Loucy (cell line): ENCODE results near the gene PTGR3.

ENCODE experiments used
- H2AFZ ChIP-seq: fragments of 200-600 bp; sonication (generic); 2 replicates; pipeline ENCODE4 v1.6.0; 2016; ENCODE audit warnings: antibody characterized with exemption, mild to moderate bottlenecking, low read length, moderate library complexity
- H3F3A ChIP-seq: fragments of 200-600 bp; 2 replicates; pipeline ENCODE4 v1.6.0; 2016; ENCODE audit warnings: antibody characterized with exemption, low read depth, mild to moderate bottlenecking
- H3K27me3 ChIP-seq: fragments of 200-600 bp; sonication (generic); 2 replicates; pipeline ENCODE4 v1.6.1; 2014; ENCODE audit warnings: low read length, mild to moderate bottlenecking; ENCODE audit not compliant: insufficient read depth, poor library complexity, severe bottlenecking
- H3K36me3 ChIP-seq: fragments of 200-600 bp; sonication (generic); 2 replicates; pipeline ENCODE4 v1.6.1; 2016; ENCODE audit warnings: low read length; ENCODE audit not compliant: insufficient read depth
- H3K4me1 ChIP-seq: fragments of 200-600 bp; sonication (generic); 2 replicates; pipeline ENCODE4 v1.5.1; 2014; ENCODE audit warnings: low read length, mild to moderate bottlenecking; ENCODE audit not compliant: insufficient read depth, poor library complexity, severe bottlenecking
- H3K4me2 ChIP-seq: fragments of 200-600 bp; sonication (generic); 2 replicates; pipeline ENCODE4 v1.6.0; 2014; ENCODE audit warnings: antibody characterized with exemption, low read length, low read depth, mild to moderate bottlenecking; ENCODE audit not compliant: poor library complexity, severe bottlenecking
- H3K4me3 ChIP-seq: fragments of 200-600 bp; sonication (generic); 2 replicates; pipeline ENCODE4 v1.5.1; 2014; ENCODE audit warnings: low read length, mild to moderate bottlenecking, mixed read lengths; ENCODE audit not compliant: poor library complexity, severe bottlenecking
- H3K79me2 ChIP-seq: fragments of 200-600 bp; sonication (generic); 2 replicates; pipeline ENCODE4 v1.6.1; 2014; ENCODE audit warnings: low read length; ENCODE audit not compliant: insufficient read depth
- H3K9ac ChIP-seq: fragments of 200-600 bp; sonication (generic); 2 replicates; pipeline ENCODE4 v1.6.0; 2014; ENCODE audit warnings: mild to moderate bottlenecking, low read depth, low read length, moderate library complexity; ENCODE audit not compliant: poor library complexity, severe bottlenecking
- H3K9me2 ChIP-seq: fragments of 200-600 bp; sonication (generic); replicated peaks from 2 replicates; pipeline ENCODE4 v1.6.1; 2016; ENCODE audit warnings: low read depth, low read length, mixed read lengths
- H3K9me3 ChIP-seq: fragments of 200-600 bp; sonication (generic); 2 replicates; pipeline ENCODE4 v1.6.1; 2014; ENCODE audit warnings: mild to moderate bottlenecking, antibody characterized with exemption, low read length, low read depth; ENCODE audit not compliant: insufficient read depth
- H4K20me1 ChIP-seq: fragments of 200-600 bp; sonication (generic); 2 replicates; pipeline ENCODE4 v1.6.0; 2014; ENCODE audit warnings: antibody characterized with exemption, low read length, mild to moderate bottlenecking; ENCODE audit not compliant: insufficient read depth, poor library complexity, severe bottlenecking
- CTCF ChIP-seq: fragments of 200-600 bp; sonication (generic); conservative IDR thresholded peaks from 2 replicates; pipeline ENCODE4 v1.5.1; 2014; ENCODE audit warnings: mild to moderate bottlenecking, antibody characterized with exemption, low read length
- EZH2phosphoT487 ChIP-seq: fragments of 200-600 bp; IDR thresholded peaks from 2 replicates; pipeline ENCODE4 v1.6.1; 2018; ENCODE audit warnings: antibody characterized with exemption, mild to moderate bottlenecking, moderate library complexity, borderline replicate concordance

Gene PTGR3

DNA sequence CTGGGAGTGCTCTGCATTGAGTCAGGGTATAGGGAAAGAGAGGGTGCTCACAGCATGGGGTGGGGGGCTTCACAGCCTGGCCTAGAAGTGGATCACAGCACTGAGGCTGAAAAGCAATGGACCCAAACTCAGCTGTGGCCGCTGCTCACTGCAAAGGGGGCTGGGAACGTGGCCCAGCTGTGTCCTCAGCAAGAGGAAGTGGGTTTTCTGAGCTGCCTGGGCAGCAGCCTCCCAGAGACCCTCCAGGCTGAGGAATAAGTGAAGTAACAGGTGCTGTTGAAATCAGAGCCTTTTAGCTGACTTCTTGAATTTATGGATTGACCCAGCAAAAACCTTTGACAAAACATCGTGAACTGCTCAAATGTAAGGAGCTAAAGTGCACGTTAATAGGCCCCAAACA, 35.2 kb downstream of the PTGR3 start:
- H3F3A ChIP-seq, result no peaks in the 10 kb centered on the region
- H3K4me3 ChIP-seq, result no peak overlapping the region
- H3K9me2 ChIP-seq, result no peaks in the 10 kb centered on the region
- no peaks in the 10 kb centered on the region for H3K36me3 ChIP-seq
- H3K9me3 ChIP-seq, result no peaks in the 10 kb centered on the region
- H3K4me1 ChIP-seq, result peaks cover 19% of the 10 kb centered on the region
- H2AFZ ChIP-seq, result no peak overlapping the region; the same call in 1 of the 2 replicates
- no peak for TF ChIP-seq CTCF
- TF ChIP-seq EZH2phosphoT487, result no peak
- no peaks in the 10 kb centered on the region for H3K79me2 ChIP-seq
- H3K9ac ChIP-seq, result no peak overlapping the region
- H3K4me2 ChIP-seq, result peak overlapping the region; percentile 52
- no peaks in the 10 kb centered on the region for H4K20me1 ChIP-seq
- H3K27me3 ChIP-seq, result no peaks in the 10 kb centered on the region

- Histone ChIP-seq H2AFZ (no peak overlapping the region), H4K20me1 (no peaks in the 10 kb centered on the region), H3K9me3 (no peaks in the 10 kb centered on the region), H3K79me2 (no peaks in the 10 kb centered on the region), H3K27me3 (no peaks in the 10 kb centered on the region), H3K4me2 (no peak overlapping the region), H3K36me3 (no peaks in the 10 kb centered on the region), H3K4me1 (peaks cover 19% of the 10 kb centered on the region), H3K4me3 (no peak overlapping the region), H3K9me2 (no peaks in the 10 kb centered on the region), H3K9ac (no peak overlapping the region), H3F3A (no peaks in the 10 kb centered on the region)
- TF ChIP-seq CTCF (peak; percentile 31; the same call in 1 of the 2 replicates), EZH2phosphoT487 (no peak)
These were observed 35.9 kb downstream of the PTGR3 start for GRCh38 chr18:75173125-75173432.

- no peak overlapping the region for H3K4me2 ChIP-seq
- no peak overlapping the region for H3K9ac ChIP-seq
These were observed 36.4 kb downstream of the PTGR3 start for GRCh38 chr18:75172299-75173124.

More at GRCh38 chr18:75172299-75173124, 36.4 kb downstream of the PTGR3 start:
- Histone ChIP-seq H3K9me2 (no peaks in the 10 kb centered on the region), H3K79me2 (no peaks in the 10 kb centered on the region), H3K9me3 (no peaks in the 10 kb centered on the region), H3K4me1 (peaks cover 19% of the 10 kb centered on the region), H2AFZ (no peak overlapping the region), H3K36me3 (no peaks in the 10 kb centered on the region), H3K4me3 (no peak overlapping the region), H3K27me3 (no peaks in the 10 kb centered on the region), H4K20me1 (no peaks in the 10 kb centered on the region), H3F3A (no peaks in the 10 kb centered on the region)
- TF ChIP-seq CTCF (no peak), EZH2phosphoT487 (no peak)
